Retinal pigment epithelial cell (primary cell): ENCODE data around the gene NUBP2.
A peak's percentile ranks its signal among the peaks of the same experiment; 100 is the strongest.

Experiments used
- DNase-seq: peaks from one replicate; pipeline ENCODE4 v3.0.0-alpha.2; 2010; ENCODE audit warnings: low read depth
- H3K4me3 ChIP-seq: 2 replicates; pipeline ENCODE4 v1.5.1; 2011; ENCODE audit warnings: mild to moderate bottlenecking, low read length, control low read depth, moderate library complexity
- CTCF ChIP-seq: conservative IDR thresholded peaks from 2 replicates; pipeline ENCODE4 v1.5.1; 2011; ENCODE audit warnings: low read depth, low read length, control low read depth, inconsistent platforms

NUBP2 gene

DNA sequence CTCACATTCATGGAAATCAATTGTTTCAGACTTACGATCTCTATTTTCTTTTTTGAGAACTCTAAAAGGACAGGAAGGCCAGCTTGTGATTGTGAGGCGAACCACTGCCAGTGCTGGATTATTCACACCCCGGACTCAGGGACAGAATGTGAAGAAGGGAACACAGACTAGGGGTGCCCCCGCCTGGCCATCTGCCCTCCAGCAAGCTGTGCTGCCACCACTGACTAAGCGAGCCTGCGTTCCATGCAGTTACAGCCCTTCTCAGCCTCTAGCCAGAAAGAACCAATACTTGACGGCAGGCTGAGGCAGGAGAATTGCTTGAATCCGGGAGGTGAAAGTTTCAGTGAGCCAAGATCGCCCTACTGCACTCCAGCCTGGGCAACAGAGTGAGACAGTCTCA, 41.1 kb downstream of the NUBP2 start:
- peak; percentile 19 for DNase-seq
- H3K4me3 ChIP-seq = no peak overlapping the region
- peak; percentile 49 for TF ChIP-seq CTCF

GRCh38 chr16:1825381-1825863, 42.7 kb downstream of the NUBP2 start:
- H3K4me3 ChIP-seq = peak overlapping the region; percentile 57
- TF ChIP-seq CTCF = no peak
- DNase-seq = no peak

DNA sequence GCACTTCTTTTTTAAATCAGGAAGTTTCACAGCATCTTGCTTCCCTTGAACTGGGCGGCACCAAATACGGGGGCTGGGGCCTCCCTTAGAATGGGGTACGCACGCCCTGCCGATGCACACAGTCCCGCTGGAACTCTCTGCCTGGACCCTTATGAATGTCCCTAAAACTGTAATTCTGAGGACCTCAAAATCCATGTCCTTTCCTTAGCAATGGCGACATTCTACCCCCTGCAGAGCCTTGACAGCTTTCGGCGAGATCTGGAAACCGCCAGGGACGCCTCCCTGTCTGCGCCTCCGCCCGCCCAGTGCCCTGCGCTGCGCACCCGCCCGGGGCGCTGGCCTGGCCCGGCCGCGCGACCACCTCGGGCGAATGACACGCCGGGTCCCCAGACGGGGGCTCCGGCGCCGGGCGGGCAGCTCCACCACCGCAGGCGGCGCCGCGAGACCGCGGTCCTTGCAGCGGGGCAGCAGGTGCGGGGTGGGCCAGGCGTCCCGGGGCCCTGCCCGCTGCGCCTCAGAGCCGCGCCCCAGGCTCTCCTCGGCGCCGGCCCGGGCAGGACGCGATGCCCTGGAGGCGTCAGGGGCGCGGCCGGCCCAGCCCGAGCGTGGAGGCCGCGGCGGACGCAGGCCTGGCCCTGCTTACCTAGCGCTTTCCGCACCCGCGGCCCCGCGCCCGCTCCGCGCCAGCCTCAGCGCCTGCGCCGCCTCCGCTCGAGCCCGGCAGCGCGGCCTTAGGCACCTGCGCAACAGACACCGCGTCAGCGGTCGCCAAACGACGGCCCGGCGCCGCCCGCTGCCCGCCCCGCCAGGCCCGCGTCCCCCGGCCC, 43.3 kb downstream of the NUBP2 start:
- H3K4me3 ChIP-seq = peak overlapping the region; percentile 57
- no peak for TF ChIP-seq CTCF
- peak; percentile 11 for DNase-seq

DNA sequence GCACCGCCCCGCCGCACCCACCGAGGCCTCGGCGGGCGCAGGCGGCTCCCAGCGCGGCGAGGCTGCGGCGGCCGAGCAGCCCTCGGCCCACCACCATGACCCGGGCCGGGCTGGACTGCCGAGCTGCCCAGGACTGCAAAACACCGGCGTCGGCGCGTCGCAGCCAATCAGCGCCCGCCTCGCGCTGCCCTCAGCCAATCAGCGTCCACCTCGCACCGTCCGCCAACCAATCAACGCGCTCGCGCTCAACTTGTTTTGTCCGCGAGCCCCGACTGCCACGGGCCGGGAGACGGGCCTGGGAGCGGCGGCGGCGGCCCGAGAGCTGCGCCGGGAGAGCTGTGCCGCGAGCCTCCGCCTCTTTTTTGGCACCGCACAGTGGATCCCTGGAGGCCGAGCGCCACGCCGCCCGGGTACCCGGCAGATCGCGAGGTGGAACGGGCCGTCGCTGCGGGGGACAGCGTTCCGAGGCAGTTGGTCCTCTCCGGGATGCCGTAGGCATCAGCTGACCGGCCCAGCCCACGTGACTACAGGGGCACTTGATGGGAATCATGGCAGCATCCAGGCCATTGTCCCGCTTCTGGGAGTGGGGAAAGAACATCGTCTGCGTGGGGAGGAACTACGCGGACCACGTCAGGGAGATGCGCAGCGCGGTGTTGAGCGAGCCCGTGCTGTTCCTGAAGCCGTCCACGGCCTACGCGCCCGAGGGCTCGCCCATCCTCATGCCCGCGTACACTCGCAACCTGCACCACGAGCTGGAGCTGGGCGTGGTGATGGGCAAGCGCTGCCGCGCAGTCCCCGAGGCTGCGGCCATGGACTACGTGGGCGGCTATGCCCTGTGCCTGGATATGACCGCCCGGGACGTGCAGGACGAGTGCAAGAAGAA, 44.2 kb downstream of the NUBP2 start, which contains the start of the genes FAHD1 and HAGH:
TSS of gene FAHD1 (plus strand) at position 516 of the 883 bp plus-strand sequence. CDS start at position 549, 33 bp downstream.
TSS of gene HAGH (minus strand) at position 135 of the 883 bp plus-strand sequence. CDS start at position 97, 38 bp downstream.
- TF ChIP-seq CTCF = no peak
- H3K4me3 ChIP-seq = peak within 1 kb of the TSS; percentile 93
- DNase-seq = peak; percentile 86

DNA sequence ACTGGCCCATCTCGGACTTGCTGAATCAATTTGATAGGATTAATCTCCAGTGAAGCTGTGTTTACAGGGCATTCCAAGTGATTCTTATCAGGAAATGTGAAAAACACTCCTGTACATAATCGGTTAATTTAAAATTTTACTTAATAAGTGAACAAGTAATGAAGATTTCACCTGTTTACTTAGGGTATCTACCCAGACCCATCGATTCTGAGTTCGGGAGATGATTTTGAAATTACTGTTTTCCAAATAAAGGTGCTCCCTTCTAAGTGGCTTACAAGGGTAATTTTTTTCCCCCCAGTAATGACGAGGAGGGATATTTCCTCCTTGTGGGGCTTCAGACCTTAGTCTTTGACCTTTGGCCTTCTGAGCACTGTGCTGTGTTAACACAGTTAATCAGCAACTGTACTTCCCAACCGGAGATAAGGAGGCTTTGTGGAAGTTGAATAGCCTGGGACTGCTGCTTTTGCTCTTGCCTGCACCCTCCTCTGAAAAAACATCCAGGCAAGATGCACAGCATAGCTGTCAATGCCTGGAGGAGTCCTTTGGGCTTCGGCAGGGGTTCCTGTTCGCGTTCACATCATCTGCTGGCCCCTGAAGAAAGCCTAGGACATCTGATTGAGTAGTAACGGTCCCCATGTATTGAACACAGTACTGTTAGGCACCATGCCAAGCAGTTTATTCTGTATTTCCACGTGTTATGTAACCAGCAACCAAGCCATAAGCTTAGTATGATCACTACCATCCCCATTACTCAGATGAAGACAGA, 46.1 kb downstream of the NUBP2 start:
- peak overlapping the region; percentile 93 for H3K4me3 ChIP-seq
- no peak for TF ChIP-seq CTCF
- no peak for DNase-seq

DNA sequence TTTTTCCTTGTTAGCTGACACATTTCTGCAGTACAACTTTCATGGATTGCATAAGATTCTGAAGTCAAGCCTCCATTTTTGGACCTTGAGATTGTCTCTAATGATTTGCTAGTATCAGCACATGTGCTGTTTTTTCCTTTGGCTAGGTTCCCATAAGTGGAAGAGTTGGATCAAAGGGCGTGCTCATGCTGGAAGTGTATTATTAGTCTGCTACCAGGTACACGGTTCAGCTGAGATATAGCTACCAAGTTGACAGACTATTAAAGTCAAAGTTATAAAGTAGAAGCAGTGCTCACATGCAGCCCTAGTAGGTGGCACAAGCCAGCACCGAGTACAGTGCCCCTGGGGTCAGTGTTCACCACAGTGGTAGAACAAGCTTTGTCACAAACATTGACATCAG, 47.5 kb downstream of the NUBP2 start:
- no peak for DNase-seq
- TF ChIP-seq CTCF = no peak
- H3K4me3 ChIP-seq = no peak overlapping the region
